Measurements from ENCODE around the gene C10orf67. TPM values are rescaled to one million over a fixed set of nuclear protein-coding genes. Genes with fewer than 3 reads are reported as not detected.

C10orf67 gene
- total and polyA plus RNA-seq, 4 experiments from 2014 or later, result 0.16 to 0.31 TPM; not detected in 2

- CTCF ChIA-PET (ENCODE audit: partially characterized antibody), result no interaction called here
Observed at GRCh38 chr10:23189024-23189423, 155.6 kb downstream of the C10orf67 start.

GRCh38 chr10:23187155-23187554, 157.4 kb downstream of the C10orf67 start:
- ChIA-PET POLR2A (ENCODE audit: partially characterized antibody) (no interaction called here), CTCF (ENCODE audit: partially characterized antibody) (no interaction called here)
- intact Hi-C loops (cut with micrococcal nuclease), result no loop called here
- Histone ChIP-seq H3K4me1 (ENCODE audit: insufficient read depth, low read length) (no peaks in the 10 kb centered on the region), H3K27me3 (ENCODE audit: insufficient read depth, low read length) (no peaks in the 10 kb centered on the region), H3K27ac (ENCODE audit: low read depth, low read length) (no peak overlapping the region), H3K9me3 (ENCODE audit: control insufficient read depth in 1 of 2, low read length in 2 of 2) (no peaks in the 10 kb centered on the region), H3K36me3 (ENCODE audit: insufficient read depth, low read length) (no peaks in the 10 kb centered on the region), H3K4me3 (ENCODE audit: low read length in 2 of 2) (no peak overlapping the region)
- H3K4me3 Mint-ChIP-seq, result no peak overlapping the region
- H3K4me1 Mint-ChIP-seq, result no peaks in the 10 kb centered on the region
- H3K27ac Mint-ChIP-seq, result no peak overlapping the region
- no peak for DNase-seq
- peaks cover 40 to 47% of the 10 kb centered on the region in 2 donors for H3K27me3 Mint-ChIP-seq
- H3K36me3 Mint-ChIP-seq, result no peaks in the 10 kb centered on the region
- no peaks in the 10 kb centered on the region for H3K9me3 Mint-ChIP-seq

More at GRCh38 chr10:23189024-23189423, 155.6 kb downstream of the C10orf67 start:
- H3K36me3 ChIP-seq (ENCODE audit: insufficient read depth, low read length), result no peaks in the 10 kb centered on the region
- DNase-seq, result no peak
- Mint-ChIP-seq H3K4me1 (peaks cover 0 to 4% (median 3%) of the 10 kb centered on the region in 4 donors), H3K9me3 (peaks cover 0 to 4% (median 0%) of the 10 kb centered on the region in 8 donors), H3K27me3 (peaks cover 40 to 44% of the 10 kb centered on the region in 2 donors), H3K36me3 (no peaks in the 10 kb centered on the region), H3K27ac (no peak overlapping the region), H3K4me3 (no peak overlapping the region)
- H3K4me1 ChIP-seq (ENCODE audit: insufficient read depth, low read length), result no peaks in the 10 kb centered on the region
- no peaks in the 10 kb centered on the region for H3K9me3 ChIP-seq (ENCODE audit: control insufficient read depth in 1 of 2, low read length in 2 of 2)
- H3K4me3 ChIP-seq (ENCODE audit: low read length in 2 of 2), result no peak overlapping the region
- H3K27me3 ChIP-seq (ENCODE audit: insufficient read depth, low read length), result no peaks in the 10 kb centered on the region
- H3K27ac ChIP-seq (ENCODE audit: low read depth, low read length), result no peak overlapping the region
- POLR2A ChIA-PET (ENCODE audit: partially characterized antibody), result no interaction called here
- intact Hi-C loops (cut with micrococcal nuclease), result no loop called here

- H3K36me3 ChIP-seq (ENCODE audit: insufficient read depth, low read length), result no peaks in the 10 kb centered on the region
- intact Hi-C loops (cut with micrococcal nuclease), result no loop called here
- DNase-seq, result no peak
- no peak overlapping the region for H3K4me3 ChIP-seq (ENCODE audit: low read length in 2 of 2)
- Mint-ChIP-seq H3K4me3 (no peak overlapping the region), H3K27ac (no peak overlapping the region), H3K4me1 (no peaks in the 10 kb centered on the region), H3K9me3 (no peaks in the 10 kb centered on the region), H3K27me3 (peaks cover 44 to 49% of the 10 kb centered on the region in 2 donors), H3K36me3 (no peaks in the 10 kb centered on the region)
- CTCF ChIA-PET (ENCODE audit: partially characterized antibody), result interaction anchor here (1.4 kb wide), 1 partner anchor 29 kb away, joined by 4 read pairs; no protein-coding TSS in a partner anchor
- no peaks in the 10 kb centered on the region for H3K9me3 ChIP-seq (ENCODE audit: control insufficient read depth in 1 of 2, low read length in 2 of 2)
- no peaks in the 10 kb centered on the region for H3K27me3 ChIP-seq (ENCODE audit: insufficient read depth, low read length)
- no peak overlapping the region for H3K27ac ChIP-seq (ENCODE audit: low read depth, low read length)
- POLR2A ChIA-PET (ENCODE audit: partially characterized antibody), result no interaction called here
- H3K4me1 ChIP-seq (ENCODE audit: insufficient read depth, low read length), result no peaks in the 10 kb centered on the region
Observed at GRCh38 chr10:23186697-23187096, 157.9 kb downstream of the C10orf67 start.

DNA sequence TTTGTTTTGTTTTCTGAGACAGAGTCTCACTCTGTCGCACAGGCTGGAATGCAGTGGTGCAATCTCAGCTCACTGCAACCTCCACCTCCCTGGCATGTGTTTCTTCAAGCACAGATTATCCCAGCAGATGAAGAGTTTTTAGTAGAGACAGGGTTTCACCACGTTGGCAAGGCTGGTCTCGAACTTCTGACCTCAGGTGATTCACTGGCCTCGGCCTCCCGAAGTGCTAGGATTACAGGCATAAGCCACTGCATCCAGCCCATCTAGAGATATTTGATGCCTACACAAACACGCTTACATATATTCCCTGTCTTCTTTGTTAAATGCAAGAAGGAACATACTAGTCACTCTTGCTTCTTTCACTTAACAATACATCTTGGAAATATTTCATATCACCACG, 158.4 kb downstream of the C10orf67 start:
- H3K27ac ChIP-seq (ENCODE audit: low read depth, low read length), result no peak overlapping the region
- Mint-ChIP-seq H3K27ac (no peak overlapping the region), H3K4me1 (no peaks in the 10 kb centered on the region), H3K9me3 (no peaks in the 10 kb centered on the region), H3K4me3 (no peak overlapping the region), H3K27me3 (peaks cover 45 to 50% of the 10 kb centered on the region in 2 donors), H3K36me3 (no peaks in the 10 kb centered on the region)
- no peak for DNase-seq
- H3K27me3 ChIP-seq (ENCODE audit: insufficient read depth, low read length), result no peaks in the 10 kb centered on the region
- intact Hi-C loops (cut with micrococcal nuclease), result no loop called here
- ChIA-PET CTCF (ENCODE audit: partially characterized antibody) (interaction anchor here (1.4 kb wide), 1 partner anchor 28 kb away, joined by 4 read pairs; no protein-coding TSS in a partner anchor), POLR2A (ENCODE audit: partially characterized antibody) (no interaction called here)
- H3K36me3 ChIP-seq (ENCODE audit: insufficient read depth, low read length), result no peaks in the 10 kb centered on the region
- H3K4me3 ChIP-seq (ENCODE audit: low read length in 2 of 2), result no peak overlapping the region
- no peaks in the 10 kb centered on the region for H3K4me1 ChIP-seq (ENCODE audit: insufficient read depth, low read length)
- no peaks in the 10 kb centered on the region for H3K9me3 ChIP-seq (ENCODE audit: control insufficient read depth in 1 of 2, low read length in 2 of 2)

- H3K9me3 Mint-ChIP-seq, result peaks cover 0 to 4% (median 0%) of the 10 kb centered on the region in 8 donors
- H3K4me3 ChIP-seq (ENCODE audit: low read length in 2 of 2), result no peak overlapping the region
- no peaks in the 10 kb centered on the region for H3K36me3 ChIP-seq (ENCODE audit: insufficient read depth, low read length)
- H3K27me3 Mint-ChIP-seq, result peaks cover 43 to 53% of the 10 kb centered on the region in 2 donors
- no peak for DNase-seq
- no peak overlapping the region for H3K27ac Mint-ChIP-seq
- no peaks in the 10 kb centered on the region for H3K4me1 ChIP-seq (ENCODE audit: insufficient read depth, low read length)
- H3K36me3 Mint-ChIP-seq, result no peaks in the 10 kb centered on the region
- H3K27me3 ChIP-seq (ENCODE audit: insufficient read depth, low read length), result no peaks in the 10 kb centered on the region
- H3K9me3 ChIP-seq (ENCODE audit: control insufficient read depth in 1 of 2, low read length in 2 of 2), result no peaks in the 10 kb centered on the region
- POLR2A ChIA-PET (ENCODE audit: partially characterized antibody), result no interaction called here
- H3K27ac ChIP-seq (ENCODE audit: low read depth, low read length), result no peak overlapping the region
- CTCF ChIA-PET (ENCODE audit: partially characterized antibody), result interaction anchor here (0.6 kb wide), 1 partner anchor 1066 kb away, joined by 3 read pairs; no protein-coding TSS in a partner anchor
- peaks cover 3 to 6% (median 5%) of the 10 kb centered on the region in 4 donors for H3K4me1 Mint-ChIP-seq
- peak overlapping the region in 1 of 8 donors; percentile 12 for H3K4me3 Mint-ChIP-seq
- intact Hi-C loops (cut with micrococcal nuclease), result no loop called here
Observed at GRCh38 chr10:23174977-23175512, 169.6 kb downstream of the C10orf67 start.

- Histone ChIP-seq H3K4me1 (ENCODE audit: insufficient read depth, low read length) (no peaks in the 10 kb centered on the region), H3K4me3 (ENCODE audit: low read length in 2 of 2) (no peak overlapping the region), H3K9me3 (ENCODE audit: control insufficient read depth in 1 of 2, low read length in 2 of 2) (no peaks in the 10 kb centered on the region), H3K36me3 (ENCODE audit: insufficient read depth, low read length) (no peaks in the 10 kb centered on the region), H3K27me3 (ENCODE audit: insufficient read depth, low read length) (no peaks in the 10 kb centered on the region), H3K27ac (ENCODE audit: low read depth, low read length) (no peak overlapping the region)
- no peak overlapping the region for H3K4me3 Mint-ChIP-seq
- POLR2A ChIA-PET (ENCODE audit: partially characterized antibody), result no interaction called here
- peaks cover 3 to 6% (median 5%) of the 10 kb centered on the region in 4 donors for H3K4me1 Mint-ChIP-seq
- H3K9me3 Mint-ChIP-seq, result peaks cover 0 to 4% (median 0%) of the 10 kb centered on the region in 8 donors
- intact Hi-C loops (cut with micrococcal nuclease), result no loop called here
- no peak for DNase-seq
- CTCF ChIA-PET (ENCODE audit: partially characterized antibody), result no interaction called here
- H3K36me3 Mint-ChIP-seq, result no peaks in the 10 kb centered on the region
- peaks cover 42 to 56% of the 10 kb centered on the region in 2 donors for H3K27me3 Mint-ChIP-seq
- H3K27ac Mint-ChIP-seq, result no peak overlapping the region
Observed at GRCh38 chr10:23174074-23174976, 170.3 kb downstream of the C10orf67 start.

- peak overlapping the region in 1 of 8 donors; percentile 16 for H3K4me3 Mint-ChIP-seq
- H3K36me3 Mint-ChIP-seq, result no peaks in the 10 kb centered on the region
- no peaks in the 10 kb centered on the region for H3K4me1 ChIP-seq (ENCODE audit: insufficient read depth, low read length)
- no peak overlapping the region for H3K4me3 ChIP-seq (ENCODE audit: low read length in 2 of 2)
- intact Hi-C loops (cut with micrococcal nuclease), result no loop called here
- POLR2A ChIA-PET (ENCODE audit: partially characterized antibody), result no interaction called here
- H3K9me3 ChIP-seq (ENCODE audit: control insufficient read depth in 1 of 2, low read length in 2 of 2), result no peaks in the 10 kb centered on the region
- H3K36me3 ChIP-seq (ENCODE audit: insufficient read depth, low read length), result no peaks in the 10 kb centered on the region
- H3K4me1 Mint-ChIP-seq, result peaks cover 3 to 6% (median 5%) of the 10 kb centered on the region in 4 donors
- CTCF ChIA-PET (ENCODE audit: partially characterized antibody), result no interaction called here
- H3K27me3 ChIP-seq (ENCODE audit: insufficient read depth, low read length), result no peaks in the 10 kb centered on the region
- no peak overlapping the region for H3K27ac ChIP-seq (ENCODE audit: low read depth, low read length)
- H3K9me3 Mint-ChIP-seq, result peaks cover 0 to 4% (median 0%) of the 10 kb centered on the region in 8 donors
- H3K27ac Mint-ChIP-seq, result no peak overlapping the region
- H3K27me3 Mint-ChIP-seq, result peaks cover 41 to 54% of the 10 kb centered on the region in 2 donors
- no peak for DNase-seq
Observed at GRCh38 chr10:23173214-23174073, 171.2 kb downstream of the C10orf67 start.
